ENCODE data around the gene GLOD5. TPM values are rescaled to one million over a fixed set of nuclear protein-coding genes. Genes with fewer than 3 reads are reported as not detected.

The GLOD5 gene
- total and polyA plus RNA-seq, 5 experiments from 2014 or later = not detected

Other genes with a start within 250 kb of the GLOD5 start
- gene EBP, start 239.9 kb upstream of the GLOD5 start, total RNA-seq = 10 to 100 TPM; 30.7 to 36.9 TPM
- gene EBP, start 239.9 kb upstream of the GLOD5 start, polyA plus RNA-seq = 10 to 100 TPM; 77.0 to 88.8 (median 85.2) TPM
- gene TBC1D25, start 222.0 kb upstream of the GLOD5 start, total RNA-seq = 10 to 100 TPM; 24.4 to 25.9 TPM
- 10 to 100 TPM; 14.3 to 19.3 (median 18.0) TPM for gene TBC1D25, start 222.0 kb upstream of the GLOD5 start, polyA plus RNA-seq
- 100 to 1,000 TPM; 204 to 209 TPM for gene RBM3, start 187.3 kb upstream of the GLOD5 start, total RNA-seq
- 100 to 1,000 TPM; 206 to 235 (median 235) TPM for gene RBM3, start 187.3 kb upstream of the GLOD5 start, polyA plus RNA-seq
- 10 to 100 TPM; 49.5 to 51.5 TPM for gene WDR13, start 164.3 kb upstream of the GLOD5 start, total RNA-seq
- gene WDR13, start 164.3 kb upstream of the GLOD5 start, polyA plus RNA-seq = 10 to 100 TPM; 32.2 to 45.5 (median 40.6) TPM
- gene WAS, start 77.9 kb upstream of the GLOD5 start, total RNA-seq = 10 to 100 TPM; 98.4 to 99.7 TPM
- gene WAS, start 77.9 kb upstream of the GLOD5 start, polyA plus RNA-seq = 10 to 100 TPM; 13.9 to 25.1 (median 19.7) TPM
- 1 to 10 TPM; 9.4 to 9.8 TPM for gene SUV39H1, start 65.0 kb upstream of the GLOD5 start, total RNA-seq
- 10 to 100 TPM in 2 of 3 donors, 1 to 10 TPM in 1; 9.8 to 13.9 (median 10.2) TPM for gene SUV39H1, start 65.0 kb upstream of the GLOD5 start, polyA plus RNA-seq
- not detected for gene GATA1, start 24.8 kb downstream of the GLOD5 start, total RNA-seq
- gene GATA1, start 24.8 kb downstream of the GLOD5 start, polyA plus RNA-seq = not detected
- gene HDAC6, start 40.3 kb downstream of the GLOD5 start, total RNA-seq = 100 to 1,000 TPM; 120 to 124 TPM
- gene HDAC6, start 40.3 kb downstream of the GLOD5 start, polyA plus RNA-seq = 10 to 100 TPM; 10.5 to 15.9 (median 13.0) TPM
- not detected for gene ERAS, start 64.8 kb downstream of the GLOD5 start, total RNA-seq
- gene ERAS, start 64.8 kb downstream of the GLOD5 start, polyA plus RNA-seq = not detected
- 1 to 10 TPM; 3.6 to 4.9 TPM for gene PCSK1N, start 73.9 kb downstream of the GLOD5 start, total RNA-seq
- gene PCSK1N, start 73.9 kb downstream of the GLOD5 start, polyA plus RNA-seq = 10 to 100 TPM; 12.6 to 28.0 (median 19.9) TPM
- gene TIMM17B, start 136.0 kb downstream of the GLOD5 start, total RNA-seq = 10 to 100 TPM; 41.2 to 44.8 TPM
- gene TIMM17B, start 136.0 kb downstream of the GLOD5 start, polyA plus RNA-seq = 10 to 100 TPM; 52.9 to 59.1 (median 55.5) TPM
- gene PQBP1, start 136.2 kb downstream of the GLOD5 start, total RNA-seq = 10 to 100 TPM; 66.4 to 68.8 TPM
- 100 to 1,000 TPM in 1 of 3 donors, 10 to 100 TPM in 2; 92.7 to 114 (median 94.5) TPM for gene PQBP1, start 136.2 kb downstream of the GLOD5 start, polyA plus RNA-seq
- 10 to 100 TPM; 11.4 to 12.7 TPM for gene SLC35A2, start 149.9 kb downstream of the GLOD5 start, total RNA-seq
- 1 to 10 TPM; 6.8 to 8.1 (median 7.3) TPM for gene SLC35A2, start 149.9 kb downstream of the GLOD5 start, polyA plus RNA-seq
- gene PIM2, start 157.3 kb downstream of the GLOD5 start, total RNA-seq = 100 to 1,000 TPM; 126 to 132 TPM
- 100 to 1,000 TPM; 170 to 331 (median 313) TPM for gene PIM2, start 157.3 kb downstream of the GLOD5 start, polyA plus RNA-seq
- 10 to 100 TPM; 98.7 to 99.4 TPM for gene OTUD5, start 195.9 kb downstream of the GLOD5 start, total RNA-seq
- gene OTUD5, start 195.9 kb downstream of the GLOD5 start, polyA plus RNA-seq = 10 to 100 TPM; 23.7 to 48.4 (median 24.3) TPM
- 1 to 10 TPM; 1.6 to 1.7 TPM for gene KCND1, start 210.1 kb downstream of the GLOD5 start, total RNA-seq
- gene KCND1, start 210.1 kb downstream of the GLOD5 start, polyA plus RNA-seq = under 1 TPM in 2 of 3 donors, not detected in 1; 0.06 to 0.08 TPM
- 100 to 1,000 TPM in 1 of 2 experiments, 10 to 100 TPM in 1; 91.1 to 100 TPM for gene GRIPAP1, start 240.5 kb downstream of the GLOD5 start, total RNA-seq
- gene GRIPAP1, start 240.5 kb downstream of the GLOD5 start, polyA plus RNA-seq = 10 to 100 TPM in 2 of 3 donors, 1 to 10 TPM in 1; 6.8 to 15.9 (median 12.6) TPM

Measured in naive thymus-derived CD8-positive, alpha-beta T cell (primary cell).